HG02885 (cell line): ENCODE measurements around the gene PIK3C2G.
"Not testable (repeated sequence)": the region's sequence is repeated elsewhere in the genome, so short reads cannot be mapped to it uniquely, and the experiment has no call there.

Source experiments
- ATAC-seq: cut with Tn5 transposase; IDR thresholded peaks from one replicate; pipeline ENCODE4 v1.9.1; 2021; ENCODE audit warnings: mild to moderate bottlenecking; ENCODE audit not compliant: unreplicated experiment, poor library complexity

PIK3C2G gene

DNA sequence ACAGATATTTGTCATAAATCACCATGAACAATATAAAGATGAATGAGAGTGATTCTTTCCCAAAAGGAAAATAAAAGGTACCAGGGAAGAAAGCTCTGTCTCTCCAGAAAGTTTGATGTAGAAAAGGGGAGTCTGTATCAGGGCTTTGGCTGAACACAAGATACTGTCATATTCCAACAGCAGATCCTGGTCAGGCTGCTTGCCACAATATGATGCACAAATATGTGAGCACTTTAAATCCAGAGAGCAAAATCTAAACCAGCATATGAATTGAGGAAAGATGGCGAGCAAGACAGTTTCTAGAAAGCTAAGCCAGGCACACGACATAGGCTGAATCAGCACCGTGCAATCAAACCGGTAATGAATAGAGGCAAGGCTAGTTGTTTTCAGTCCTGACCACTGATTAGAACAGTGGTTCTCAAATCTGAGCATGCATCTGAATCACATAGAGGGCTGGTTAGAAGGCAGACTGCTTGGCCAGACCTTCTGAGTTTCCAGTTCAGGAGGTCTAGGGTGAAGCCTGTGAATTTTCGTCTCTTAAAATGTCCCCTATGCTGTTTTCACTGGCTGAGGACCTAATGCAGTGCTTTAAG lies 415.8 kb downstream of the PIK3C2G start:
- no peak for ATAC-seq

DNA sequence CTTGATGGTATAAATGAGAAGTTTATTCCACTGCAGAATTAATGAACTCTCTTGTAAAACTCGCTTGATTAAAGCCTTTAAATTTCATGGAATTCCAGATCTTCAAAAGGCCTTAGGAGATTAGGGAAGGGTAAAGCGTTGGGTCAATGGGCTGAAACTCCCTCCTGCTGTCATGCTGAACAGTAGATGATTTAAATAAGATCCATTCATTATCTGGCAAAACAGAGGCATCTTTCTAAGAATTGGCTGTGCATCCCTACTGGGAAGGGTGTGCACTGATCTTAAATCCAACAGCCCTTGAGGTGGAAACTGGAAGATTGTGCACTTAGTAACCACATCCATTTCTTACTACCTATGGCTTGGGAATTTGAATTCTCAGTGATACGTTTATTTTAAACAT lies 420.5 kb downstream of the PIK3C2G start:
- ATAC-seq, result no peak

- no peak for ATAC-seq
Observed at GRCh38 chr12:18683327-18684013, 422.2 kb downstream of the PIK3C2G start.

DNA sequence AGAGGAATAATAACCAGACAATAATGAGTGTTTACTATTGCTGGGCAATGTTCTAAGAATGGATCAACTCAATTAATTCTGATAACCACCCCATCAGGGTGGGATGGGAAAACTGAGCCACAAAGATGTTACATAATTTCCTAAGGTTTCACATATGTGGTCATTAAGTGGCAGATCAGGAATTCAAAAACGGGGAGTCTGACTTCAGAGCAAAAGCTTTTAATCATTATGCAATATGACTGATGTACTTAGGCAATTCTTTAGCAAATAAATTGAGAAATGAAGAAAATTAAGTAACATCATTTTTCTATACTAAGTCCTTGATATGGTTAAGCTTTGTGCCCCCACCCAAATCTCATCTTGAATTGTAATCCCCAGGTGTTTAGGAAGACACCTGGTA lies 423.1 kb downstream of the PIK3C2G start:
- ATAC-seq, result no peak

- no peak for ATAC-seq
Observed at GRCh38 chr12:18689771-18690170, 428.5 kb downstream of the PIK3C2G start.

- ATAC-seq, result no peak
Observed at GRCh38 chr12:18690653-18691052, 429.3 kb downstream of the PIK3C2G start.

DNA sequence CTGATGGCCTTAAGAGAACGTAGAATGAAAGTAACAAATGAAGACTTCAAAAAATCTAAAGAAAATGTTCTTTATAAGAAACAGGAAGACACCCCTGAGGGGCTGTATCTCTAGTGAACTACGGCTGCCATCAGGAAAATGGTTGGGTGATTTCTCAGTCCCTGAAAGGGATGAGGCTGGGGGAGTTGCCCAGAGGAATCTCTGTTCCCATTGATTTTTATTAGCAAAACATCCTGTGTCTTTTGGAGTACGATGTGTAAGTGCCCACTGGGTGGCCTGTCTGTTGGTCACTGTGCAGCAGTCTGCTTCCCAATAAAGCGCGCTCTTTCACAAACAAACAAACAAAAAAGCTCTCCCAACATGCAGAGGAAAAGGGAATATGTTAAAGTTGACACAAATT lies 432.7 kb downstream of the PIK3C2G start:
- ATAC-seq, result not testable (repeated sequence)

DNA sequence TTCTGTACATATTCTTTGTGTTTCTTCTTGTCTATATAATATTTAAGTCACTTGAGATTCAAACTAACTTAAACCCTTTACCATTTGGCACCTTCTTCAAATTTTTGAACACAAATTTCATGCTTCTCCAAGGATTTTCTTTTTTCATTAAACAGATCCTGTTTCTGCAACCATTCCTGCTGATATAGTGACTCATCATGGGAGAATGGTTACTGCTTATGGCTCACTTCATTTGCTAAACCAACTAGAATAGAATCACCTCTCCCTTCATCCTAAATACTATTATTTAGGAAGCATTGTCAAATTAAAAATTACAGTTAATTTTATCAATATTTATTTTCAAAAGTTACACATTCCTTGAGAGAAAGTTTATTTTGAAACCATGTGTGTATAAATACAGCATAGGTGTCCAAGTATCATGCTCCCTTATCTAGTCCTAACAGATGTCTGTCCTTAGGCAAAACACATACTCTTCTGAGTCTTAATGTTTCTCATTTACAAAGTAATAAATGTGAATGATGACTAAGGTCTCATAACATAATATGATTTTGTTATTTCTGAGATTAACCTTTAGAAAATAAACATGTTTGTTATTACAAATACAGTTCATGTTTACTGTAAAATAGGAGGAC lies 435.8 kb downstream of the PIK3C2G start:
- ATAC-seq, result no peak
